ENCODE measurements around the gene SPEF2. TPM values are rescaled to one million over a fixed set of nuclear protein-coding genes. Genes with fewer than 3 reads are reported as not detected.

The SPEF2 gene
- total RNA-seq, 1 experiment from 2014 or later: 0.87 TPM

- DNase-seq (ENCODE audit: low read depth, low spot score) (no peak), ATAC-seq (no peak)
- in situ Hi-C loops (cut with HindIII; ENCODE audit: low pct_unique_long_range_greater_than_20kb, low sequenced_read_pairs): no loop called here
- CTCF ChIA-PET: no interaction called here
- no peak overlapping the region for H3K4me3 ChIP-seq (ENCODE audit: low read depth in 2 of 2, low read length in 2 of 2)
- no peaks in the 10 kb centered on the region for H3K27me3 ChIP-seq (ENCODE audit: control insufficient read depth, insufficient read depth, low read length)
- H3K27ac ChIP-seq (ENCODE audit: low read length): no peak overlapping the region
- no peaks in the 10 kb centered on the region for H3K9me3 ChIP-seq (ENCODE audit: control insufficient read depth, insufficient read depth, low read depth, low read length)
- no peaks in the 10 kb centered on the region for H3K4me1 ChIP-seq (ENCODE audit: control insufficient read depth, insufficient read depth, low read length)
- no peaks in the 10 kb centered on the region for H3K36me3 ChIP-seq (ENCODE audit: control insufficient read depth, insufficient read depth, low read length)
- BruUV-seq (replicated peaks): no TSS peak
- intact Hi-C loops (cut with micrococcal nuclease; ENCODE audit: unreplicated experiment): no loop called here
- no peak for TF ChIP-seq SIN3A (IDR thresholded peaks at IDR 0.05; ENCODE audit: borderline replicate concordance, insufficient read depth, low read depth, low read length)
- POLR2A ChIA-PET: no interaction called here
Observed at GRCh38 chr5:35819668-35820067, 202.0 kb downstream of the SPEF2 start.

DNA sequence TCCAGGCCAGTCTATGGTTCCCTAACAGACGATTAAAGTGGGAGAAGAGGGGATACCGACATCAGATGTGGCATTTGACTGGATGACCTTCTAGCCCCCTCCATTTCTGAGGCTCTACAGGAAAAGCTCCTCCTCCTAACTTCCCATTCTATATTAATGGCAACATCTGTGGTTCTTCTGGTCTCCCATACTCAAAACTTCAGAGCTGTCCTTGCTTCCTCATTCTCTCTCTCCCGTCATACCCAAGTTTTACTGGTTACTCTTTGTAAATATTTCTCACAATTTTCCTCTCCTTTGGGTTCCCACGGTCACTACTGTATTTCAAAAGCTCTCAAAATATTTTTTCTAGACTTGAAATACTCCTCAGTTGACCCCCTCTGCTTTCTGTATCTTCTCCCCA is 203.1 kb downstream of the SPEF2 start:
- DNase-seq (ENCODE audit: low read depth, low spot score): no peak
- no peak for ATAC-seq
- POLR2A ChIA-PET: no interaction called here
- BruUV-seq (replicated peaks): no TSS peak
- Histone ChIP-seq H3K36me3 (ENCODE audit: control insufficient read depth, insufficient read depth, low read length) (no peaks in the 10 kb centered on the region), H3K9me3 (ENCODE audit: control insufficient read depth, insufficient read depth, low read depth, low read length) (no peaks in the 10 kb centered on the region), H3K27me3 (ENCODE audit: control insufficient read depth, insufficient read depth, low read length) (no peaks in the 10 kb centered on the region), H3K4me3 (ENCODE audit: low read depth in 2 of 2, low read length in 2 of 2) (no peak overlapping the region), H3K4me1 (ENCODE audit: control insufficient read depth, insufficient read depth, low read length) (no peaks in the 10 kb centered on the region), H3K27ac (ENCODE audit: low read length) (no peak overlapping the region)
- TF ChIP-seq SIN3A (IDR thresholded peaks at IDR 0.05; ENCODE audit: borderline replicate concordance, insufficient read depth, low read depth, low read length) (no peak), TCF7L2 (IDR thresholded peaks at IDR 0.05; ENCODE audit: low read depth, low read length) (no peak), POLR2AphosphoS5 (IDR thresholded peaks at IDR 0.05; ENCODE audit: low read depth, low read length) (no peak)
- TF ChIP-seq, protein P1, sequence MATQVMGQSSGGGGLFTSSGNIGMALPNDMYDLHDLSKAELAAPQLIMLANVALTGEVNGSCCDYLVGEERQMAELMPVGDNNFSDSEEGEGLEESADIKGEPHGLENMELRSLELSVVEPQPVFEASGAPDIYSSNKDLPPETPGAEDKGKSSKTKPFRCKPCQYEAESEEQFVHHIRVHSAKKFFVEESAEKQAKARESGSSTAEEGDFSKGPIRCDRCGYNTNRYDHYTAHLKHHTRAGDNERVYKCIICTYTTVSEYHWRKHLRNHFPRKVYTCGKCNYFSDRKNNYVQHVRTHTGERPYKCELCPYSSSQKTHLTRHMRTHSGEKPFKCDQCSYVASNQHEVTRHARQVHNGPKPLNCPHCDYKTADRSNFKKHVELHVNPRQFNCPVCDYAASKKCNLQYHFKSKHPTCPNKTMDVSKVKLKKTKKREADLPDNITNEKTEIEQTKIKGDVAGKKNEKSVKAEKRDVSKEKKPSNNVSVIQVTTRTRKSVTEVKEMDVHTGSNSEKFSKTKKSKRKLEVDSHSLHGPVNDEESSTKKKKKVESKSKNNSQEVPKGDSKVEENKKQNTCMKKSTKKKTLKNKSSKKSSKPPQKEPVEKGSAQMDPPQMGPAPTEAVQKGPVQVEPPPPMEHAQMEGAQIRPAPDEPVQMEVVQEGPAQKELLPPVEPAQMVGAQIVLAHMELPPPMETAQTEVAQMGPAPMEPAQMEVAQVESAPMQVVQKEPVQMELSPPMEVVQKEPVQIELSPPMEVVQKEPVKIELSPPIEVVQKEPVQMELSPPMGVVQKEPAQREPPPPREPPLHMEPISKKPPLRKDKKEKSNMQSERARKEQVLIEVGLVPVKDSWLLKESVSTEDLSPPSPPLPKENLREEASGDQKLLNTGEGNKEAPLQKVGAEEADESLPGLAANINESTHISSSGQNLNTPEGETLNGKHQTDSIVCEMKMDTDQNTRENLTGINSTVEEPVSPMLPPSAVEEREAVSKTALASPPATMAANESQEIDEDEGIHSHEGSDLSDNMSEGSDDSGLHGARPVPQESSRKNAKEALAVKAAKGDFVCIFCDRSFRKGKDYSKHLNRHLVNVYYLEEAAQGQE (IDR thresholded peaks at IDR 0.05; ENCODE audit: insufficient read depth in 1 of 2, low read depth in 2 of 2, low read length in 1 of 2): no peak
- TF ChIP-seq, protein P2, sequence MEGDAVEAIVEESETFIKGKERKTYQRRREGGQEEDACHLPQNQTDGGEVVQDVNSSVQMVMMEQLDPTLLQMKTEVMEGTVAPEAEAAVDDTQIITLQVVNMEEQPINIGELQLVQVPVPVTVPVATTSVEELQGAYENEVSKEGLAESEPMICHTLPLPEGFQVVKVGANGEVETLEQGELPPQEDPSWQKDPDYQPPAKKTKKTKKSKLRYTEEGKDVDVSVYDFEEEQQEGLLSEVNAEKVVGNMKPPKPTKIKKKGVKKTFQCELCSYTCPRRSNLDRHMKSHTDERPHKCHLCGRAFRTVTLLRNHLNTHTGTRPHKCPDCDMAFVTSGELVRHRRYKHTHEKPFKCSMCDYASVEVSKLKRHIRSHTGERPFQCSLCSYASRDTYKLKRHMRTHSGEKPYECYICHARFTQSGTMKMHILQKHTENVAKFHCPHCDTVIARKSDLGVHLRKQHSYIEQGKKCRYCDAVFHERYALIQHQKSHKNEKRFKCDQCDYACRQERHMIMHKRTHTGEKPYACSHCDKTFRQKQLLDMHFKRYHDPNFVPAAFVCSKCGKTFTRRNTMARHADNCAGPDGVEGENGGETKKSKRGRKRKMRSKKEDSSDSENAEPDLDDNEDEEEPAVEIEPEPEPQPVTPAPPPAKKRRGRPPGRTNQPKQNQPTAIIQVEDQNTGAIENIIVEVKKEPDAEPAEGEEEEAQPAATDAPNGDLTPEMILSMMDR (IDR thresholded peaks at IDR 0.05): no peak
- in situ Hi-C loops (cut with HindIII; ENCODE audit: low pct_unique_long_range_greater_than_20kb, low sequenced_read_pairs) (no loop called here), intact Hi-C loops (cut with micrococcal nuclease; ENCODE audit: unreplicated experiment) (no loop called here)
- CTCF ChIA-PET: no interaction called here

- CTCF ChIA-PET: no interaction called here
- no TSS peak for BruUV-seq (replicated peaks)
Observed at GRCh38 chr5:35821513-35821912, 203.8 kb downstream of the SPEF2 start.

More at GRCh38 chr5:35821513-35821912, 203.8 kb downstream of the SPEF2 start:
- Histone ChIP-seq H3K27ac (ENCODE audit: low read length) (no peak overlapping the region), H3K4me1 (ENCODE audit: control insufficient read depth, insufficient read depth, low read length) (no peaks in the 10 kb centered on the region), H3K27me3 (ENCODE audit: control insufficient read depth, insufficient read depth, low read length) (no peaks in the 10 kb centered on the region), H3K9me3 (ENCODE audit: control insufficient read depth, insufficient read depth, low read depth, low read length) (no peaks in the 10 kb centered on the region), H3K36me3 (ENCODE audit: control insufficient read depth, insufficient read depth, low read length) (no peaks in the 10 kb centered on the region), H3K4me3 (ENCODE audit: low read depth in 2 of 2, low read length in 2 of 2) (no peak overlapping the region)
- TF ChIP-seq TCF7L2 (IDR thresholded peaks at IDR 0.05; ENCODE audit: low read depth, low read length) (no peak), SIN3A (IDR thresholded peaks at IDR 0.05; ENCODE audit: borderline replicate concordance, insufficient read depth, low read depth, low read length) (no peak), POLR2AphosphoS5 (IDR thresholded peaks at IDR 0.05; ENCODE audit: low read depth, low read length) (no peak)
- TF ChIP-seq, protein P1 (IDR thresholded peaks at IDR 0.05; ENCODE audit: insufficient read depth in 1 of 2, low read depth in 2 of 2, low read length in 1 of 2): no peak
- TF ChIP-seq, protein P2 (IDR thresholded peaks at IDR 0.05): no peak
- ATAC-seq: no peak
- in situ Hi-C loops (cut with HindIII; ENCODE audit: low pct_unique_long_range_greater_than_20kb, low sequenced_read_pairs): no loop called here
- intact Hi-C loops (cut with micrococcal nuclease; ENCODE audit: unreplicated experiment): no loop called here
- POLR2A ChIA-PET: no interaction called here
- DNase-seq (ENCODE audit: low read depth, low spot score): no peak
